Measurements from ENCODE around the gene ELAVL3.
"Not testable (repeated sequence)": the region's sequence is repeated elsewhere in the genome, so short reads cannot be mapped to it uniquely, and the experiment has no call there.

Gene ELAVL3

GRCh38 chr19:11406703-11407236 is 74.1 kb downstream of the ELAVL3 start:
- DNase-seq (ENCODE audit: low spot score) = not testable (repeated sequence)

GRCh38 chr19:11405846-11406643 is 74.8 kb downstream of the ELAVL3 start:
- no peak for DNase-seq (ENCODE audit: low spot score)

GRCh38 chr19:11404588-11405222 is 76.1 kb downstream of the ELAVL3 start:
- DNase-seq (ENCODE audit: low spot score) = no peak

- DNase-seq (ENCODE audit: low spot score) = no peak
Observed at GRCh38 chr19:11401808-11402543, 78.9 kb downstream of the ELAVL3 start.

Data from AG08395 (cell line).